Measurements from ENCODE around the gene GFI1B.
"Not testable (repeated sequence)": the region's sequence is repeated elsewhere in the genome, so short reads cannot be mapped to it uniquely, and the experiment has no call there.

Gene GFI1B

DNA sequence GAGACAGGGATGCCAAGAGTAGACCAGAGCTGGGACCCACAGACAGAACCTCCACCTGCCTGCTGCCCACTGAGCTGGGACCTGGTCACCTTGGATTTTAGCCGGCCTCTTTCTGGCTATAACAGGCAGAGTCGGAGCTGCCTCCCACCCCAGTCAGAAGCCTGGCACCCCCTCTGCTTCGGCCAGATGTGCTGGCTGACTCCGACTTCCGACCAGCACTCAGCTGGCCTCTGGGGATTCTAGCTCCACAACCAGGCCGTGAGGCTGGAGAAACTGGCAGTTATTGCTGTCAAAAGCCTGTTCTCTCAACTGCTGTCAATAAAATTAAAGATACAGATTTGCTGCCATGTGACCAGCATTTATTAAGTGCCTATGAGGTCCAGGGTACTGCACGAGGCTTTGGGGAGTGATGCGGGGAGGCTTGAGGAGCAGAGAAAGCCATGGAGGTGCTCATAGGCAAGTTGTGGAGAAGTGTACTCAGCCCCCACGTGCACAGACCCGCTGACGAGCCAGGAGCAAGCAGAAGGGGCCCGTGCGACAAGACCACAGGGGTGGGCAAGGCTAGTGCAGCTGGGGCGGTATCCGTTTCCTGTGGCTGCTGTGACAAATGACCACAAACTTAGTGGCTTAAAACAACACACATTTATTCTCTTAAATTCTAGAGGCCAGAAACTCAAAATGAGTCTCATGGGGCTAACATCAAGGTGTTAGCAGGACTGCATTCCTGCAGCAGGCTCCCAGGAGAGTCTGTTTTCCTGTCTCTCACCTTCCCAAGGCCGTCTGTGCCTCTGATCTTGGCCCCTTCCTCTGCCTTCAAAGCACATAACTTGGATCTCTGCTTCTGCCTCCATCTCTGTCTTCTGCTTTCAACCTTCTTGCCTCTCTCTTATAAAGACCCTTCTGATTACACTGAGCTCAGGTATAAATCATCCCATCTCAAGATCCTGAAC lies 13.1 kb downstream of the GFI1B start:
- no peak for DNase-seq (ENCODE audit: low spot score)

DNA sequence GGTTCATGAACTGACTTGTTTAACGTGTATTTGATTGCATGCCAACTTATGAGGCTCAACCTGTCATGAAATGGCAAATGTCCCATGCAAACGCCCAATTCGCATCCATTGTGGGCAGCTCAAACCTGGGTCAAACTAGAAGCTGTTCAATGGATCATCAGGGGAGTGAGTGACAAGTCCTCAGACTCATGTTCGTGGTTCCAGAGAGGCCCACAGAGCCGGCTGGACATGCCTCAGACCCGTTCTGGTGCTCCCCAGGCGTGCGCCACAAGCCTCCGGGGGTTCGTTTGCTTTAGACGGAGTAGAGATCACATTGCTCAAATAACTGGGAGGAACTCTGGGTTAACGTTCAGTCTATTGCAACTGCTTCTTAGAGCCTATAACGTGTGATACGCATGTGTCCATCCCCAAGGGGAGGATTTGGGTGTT lies 15.0 kb downstream of the GFI1B start:
- no peak for DNase-seq (ENCODE audit: low spot score)

DNA sequence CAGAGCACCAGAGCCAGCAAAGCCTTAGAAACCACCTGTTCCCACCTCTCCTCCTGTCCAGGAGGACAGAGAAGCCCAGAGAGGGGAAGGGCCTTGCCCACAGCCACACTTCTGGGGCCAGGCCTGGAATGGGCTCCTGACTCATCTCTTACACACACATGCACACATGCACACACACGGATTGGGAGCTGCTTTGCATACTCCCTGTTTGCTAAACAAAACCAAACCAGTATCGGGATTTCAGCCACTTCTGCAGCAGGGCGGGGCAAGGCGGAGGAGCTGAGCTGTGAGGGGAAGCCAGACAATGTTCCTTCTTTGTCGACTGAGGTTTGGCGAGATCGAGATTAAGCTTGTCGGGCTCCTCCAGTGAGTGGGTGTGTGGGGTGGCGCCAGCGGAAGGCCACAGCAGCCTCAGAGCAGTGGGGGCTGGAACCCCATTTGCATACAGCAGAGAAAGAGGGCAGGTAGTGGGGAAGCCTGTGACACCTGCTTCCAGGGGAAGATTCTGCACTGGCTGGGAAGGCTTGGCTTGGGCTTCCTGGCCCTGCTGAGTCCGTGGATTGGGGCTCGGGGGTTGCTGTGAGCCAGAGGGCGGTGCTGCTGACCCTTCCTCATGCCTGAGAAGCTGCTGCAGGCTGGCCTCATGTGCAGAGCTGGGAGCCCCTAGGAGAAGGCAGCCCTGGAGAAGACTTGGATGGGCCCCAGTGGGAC lies 16.1 kb downstream of the GFI1B start:
- no peak for DNase-seq (ENCODE audit: low spot score)

DNA sequence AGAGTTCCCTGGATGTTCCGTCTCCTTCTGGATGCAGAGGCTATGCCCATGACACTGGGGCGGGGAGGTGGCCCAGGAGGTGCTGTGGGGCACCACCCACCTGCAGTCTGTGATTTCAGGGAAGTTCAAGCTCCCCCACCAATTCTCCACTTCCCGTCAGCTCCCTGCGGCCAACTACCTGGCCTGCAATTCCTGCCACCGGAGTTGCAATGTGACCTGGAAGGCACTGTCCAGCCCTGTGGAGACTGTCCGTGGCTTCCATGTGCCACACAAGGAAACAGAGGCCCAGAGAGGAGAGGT lies 16.6 kb downstream of the GFI1B start:
- DNase-seq (ENCODE audit: low spot score), result no peak

DNA sequence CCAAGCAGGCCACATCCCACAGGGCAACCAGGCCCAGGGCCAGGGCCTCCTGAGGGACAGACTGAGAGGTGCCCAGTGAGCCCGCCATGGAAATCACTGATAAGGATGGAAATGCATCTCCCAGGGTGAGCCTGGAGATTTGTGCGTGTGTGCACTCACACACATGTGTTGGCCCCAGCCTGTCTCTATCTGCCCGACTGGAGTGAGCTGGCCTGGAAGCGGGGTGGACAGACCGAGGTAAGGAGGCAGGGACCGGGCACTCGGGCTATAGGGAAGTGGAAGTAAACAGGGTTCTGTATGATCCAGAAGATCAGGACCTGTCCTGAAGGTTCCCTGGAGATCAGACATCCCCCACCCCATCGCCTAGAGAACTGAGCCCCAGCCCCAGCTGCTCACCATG lies 17.4 kb downstream of the GFI1B start:
- DNase-seq (ENCODE audit: low spot score), result no peak

DNA sequence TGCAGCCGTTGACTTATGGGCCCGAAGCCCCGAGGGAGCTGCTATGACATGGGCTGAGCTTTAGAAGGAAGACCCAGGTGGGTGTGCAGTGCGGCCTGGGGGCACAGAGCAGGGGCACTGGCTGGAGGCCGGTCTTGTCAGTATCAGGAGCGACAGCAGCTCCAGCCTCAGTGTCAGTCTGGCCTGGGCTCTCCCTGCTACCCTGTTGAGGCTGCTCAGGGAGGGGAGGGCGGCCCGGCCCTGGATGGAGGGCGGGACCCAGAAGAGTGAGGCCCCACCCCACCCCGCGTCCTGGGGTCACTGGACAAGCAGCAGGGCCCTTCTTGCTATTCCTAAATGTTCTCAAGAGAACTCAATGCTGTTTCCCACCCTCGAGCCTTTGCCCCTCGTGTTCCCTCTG lies 18.0 kb downstream of the GFI1B start:
- no peak for DNase-seq (ENCODE audit: low spot score)

DNA sequence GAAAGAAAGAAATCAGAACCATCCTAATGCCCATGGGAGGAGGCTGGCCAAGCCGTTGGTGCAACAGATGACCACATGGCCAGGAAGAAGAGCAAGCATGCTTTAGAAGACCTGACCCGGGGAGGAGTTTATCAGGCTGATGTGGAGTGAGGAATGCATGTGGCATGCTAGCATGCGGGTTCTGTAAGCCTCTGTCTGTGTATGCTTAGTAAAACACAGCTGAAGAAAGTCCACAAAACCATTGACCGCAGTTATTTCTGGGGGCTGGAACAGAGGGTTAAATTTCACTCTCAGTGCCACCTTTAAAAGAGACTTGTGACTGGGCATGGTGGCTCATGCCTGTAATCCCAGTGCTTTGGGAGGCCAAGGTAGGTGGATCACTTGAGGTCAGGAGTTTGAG lies 19.1 kb downstream of the GFI1B start:
- DNase-seq (ENCODE audit: low spot score), result no peak

DNA sequence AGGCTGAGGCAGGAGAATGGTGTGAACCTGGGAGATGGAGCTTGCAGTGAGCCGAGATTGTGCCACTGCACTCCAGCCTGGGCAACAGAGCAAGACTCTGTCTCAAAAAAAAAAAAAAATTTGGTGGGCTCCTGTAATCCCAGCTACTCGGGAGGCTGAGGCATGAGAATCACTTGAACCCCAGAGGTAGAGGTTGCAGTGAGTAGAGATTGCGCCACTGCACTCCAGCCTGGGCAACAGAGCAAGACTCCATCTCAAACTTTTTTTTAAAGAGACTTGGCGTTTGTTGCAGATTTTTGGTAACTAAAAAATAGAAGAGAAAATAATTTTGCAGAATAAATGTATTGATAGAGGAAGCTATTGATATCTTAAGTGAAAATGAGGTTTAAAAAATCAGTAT lies 19.7 kb downstream of the GFI1B start:
- not testable (repeated sequence) for DNase-seq (ENCODE audit: low spot score)

DNA sequence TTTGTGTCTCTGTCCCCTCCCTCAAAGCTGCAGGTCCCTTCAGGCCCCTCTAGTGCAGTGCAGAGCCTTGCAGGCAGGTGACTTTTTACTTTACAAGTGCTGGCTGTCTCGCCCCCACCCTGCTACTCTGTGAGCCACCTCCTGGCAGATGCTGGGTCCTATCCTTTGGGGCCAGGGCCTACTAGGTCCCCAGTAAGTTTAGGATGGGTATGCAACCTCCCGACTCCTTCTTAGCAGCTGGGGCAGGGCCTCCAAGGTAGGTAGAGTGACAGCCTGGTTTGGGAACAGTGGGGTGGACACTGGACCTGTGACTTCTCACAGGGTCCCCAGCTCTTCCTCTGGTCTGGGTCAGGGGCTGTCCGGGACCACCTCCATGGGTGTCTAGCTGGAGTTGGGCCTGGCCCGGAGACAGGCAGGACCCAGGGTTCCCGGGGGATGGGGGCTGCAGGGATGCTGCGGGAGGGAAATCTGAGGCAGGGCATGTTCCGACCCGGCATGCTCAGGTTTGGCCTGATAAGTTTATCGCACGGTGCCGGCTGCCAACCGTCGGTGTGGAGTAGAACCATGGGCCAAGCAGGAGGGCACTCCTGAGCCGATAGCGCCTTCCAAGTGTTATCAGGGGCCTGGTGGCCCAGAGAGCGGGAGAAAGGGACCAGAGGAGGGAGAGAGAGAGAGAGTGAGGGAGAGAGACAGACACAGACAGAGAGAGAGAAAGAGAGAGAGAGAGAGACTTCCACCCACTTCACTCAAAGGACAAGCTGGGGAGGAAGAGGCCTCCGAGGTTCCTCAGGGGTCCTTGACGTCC lies 20.5 kb downstream of the GFI1B start:
- no peak for DNase-seq (ENCODE audit: low spot score)

DNA sequence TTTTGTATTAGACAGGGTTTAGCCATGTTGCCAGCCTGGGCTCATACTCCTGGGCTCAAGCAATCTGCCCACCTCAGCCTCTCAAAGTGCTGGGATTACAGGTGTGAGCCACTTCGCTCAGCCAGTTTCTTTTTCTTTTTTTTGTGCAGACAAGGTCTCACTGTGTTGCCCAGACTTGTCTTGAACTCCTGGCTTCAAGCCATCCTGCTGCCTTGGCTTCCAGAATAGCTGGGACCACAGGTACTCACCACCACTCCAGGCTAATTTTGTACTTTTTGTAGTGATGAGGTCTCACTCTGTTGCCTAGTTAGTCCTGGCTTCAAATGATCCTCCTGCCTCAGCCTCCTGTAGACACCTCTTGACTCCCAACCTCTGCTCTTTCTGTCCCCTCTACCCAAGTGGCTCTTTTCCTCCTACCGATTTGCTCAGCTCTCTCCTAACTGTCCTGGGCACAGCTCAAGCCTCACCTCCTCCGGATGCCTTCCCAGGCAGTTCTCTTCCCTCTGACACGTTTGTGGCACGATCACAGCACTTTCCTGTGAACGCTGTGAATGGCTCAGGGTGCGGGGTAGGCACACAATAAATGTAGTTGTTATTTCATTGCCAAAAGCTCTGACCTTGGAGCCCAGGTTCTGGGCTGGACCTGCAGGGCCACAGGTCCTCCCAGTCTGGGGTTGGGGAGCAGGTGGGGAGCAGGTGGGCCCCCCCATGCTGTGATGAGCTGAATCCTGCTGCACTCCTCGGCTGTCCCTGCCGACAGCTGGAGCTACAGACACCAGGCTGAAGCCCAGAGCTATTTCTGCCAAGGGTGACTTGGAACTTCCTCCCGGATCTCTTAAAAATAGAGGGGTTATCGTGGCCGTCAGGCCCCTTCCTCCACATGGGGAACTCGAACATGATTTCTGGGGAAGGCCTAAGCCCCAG lies 23.9 kb downstream of the GFI1B start:
- no peak for DNase-seq (ENCODE audit: low spot score)

DNA sequence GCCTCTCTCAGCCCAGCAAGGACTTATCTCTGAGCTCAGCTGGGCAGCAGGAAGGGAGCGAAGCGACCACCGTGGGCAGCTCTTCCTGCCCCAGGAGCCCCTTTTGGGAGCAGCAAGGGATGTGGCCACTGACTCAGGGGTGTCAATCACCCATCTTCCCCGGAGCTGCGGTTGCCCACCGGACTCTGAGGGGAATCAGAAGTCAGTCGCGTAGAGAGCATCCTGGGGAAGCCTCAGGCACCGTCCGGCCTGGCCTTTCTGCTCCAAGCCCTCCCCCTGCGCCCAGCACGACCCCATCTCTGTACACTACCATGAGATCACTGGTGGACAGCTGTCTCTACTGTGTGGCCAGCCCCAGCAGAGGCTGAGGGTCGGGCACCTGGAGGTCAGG lies 24.6 kb downstream of the GFI1B start:
- no peak for DNase-seq (ENCODE audit: low spot score)

DNA sequence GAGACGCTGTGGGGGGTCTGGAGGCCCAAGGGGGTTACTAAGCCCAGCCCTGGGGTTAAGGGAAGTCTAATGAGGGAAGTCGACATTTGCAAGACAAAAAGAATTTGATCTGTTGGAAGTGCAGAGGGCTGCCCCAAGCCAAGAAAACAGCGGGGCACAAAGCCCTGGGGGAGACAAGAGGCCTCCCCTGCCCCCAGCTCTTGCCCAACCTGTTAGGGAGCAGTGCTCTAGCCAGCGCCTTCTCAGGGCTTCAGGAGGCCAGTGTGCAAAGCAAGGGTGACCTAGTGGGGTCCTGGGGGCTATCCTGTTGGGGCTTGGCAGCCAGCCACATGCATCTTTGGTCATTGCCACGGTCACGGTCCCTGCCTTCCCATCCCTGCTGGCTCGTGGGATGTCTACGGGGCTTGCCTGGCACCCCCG lies 25.2 kb downstream of the GFI1B start:
- no peak for DNase-seq (ENCODE audit: low spot score)

DNA sequence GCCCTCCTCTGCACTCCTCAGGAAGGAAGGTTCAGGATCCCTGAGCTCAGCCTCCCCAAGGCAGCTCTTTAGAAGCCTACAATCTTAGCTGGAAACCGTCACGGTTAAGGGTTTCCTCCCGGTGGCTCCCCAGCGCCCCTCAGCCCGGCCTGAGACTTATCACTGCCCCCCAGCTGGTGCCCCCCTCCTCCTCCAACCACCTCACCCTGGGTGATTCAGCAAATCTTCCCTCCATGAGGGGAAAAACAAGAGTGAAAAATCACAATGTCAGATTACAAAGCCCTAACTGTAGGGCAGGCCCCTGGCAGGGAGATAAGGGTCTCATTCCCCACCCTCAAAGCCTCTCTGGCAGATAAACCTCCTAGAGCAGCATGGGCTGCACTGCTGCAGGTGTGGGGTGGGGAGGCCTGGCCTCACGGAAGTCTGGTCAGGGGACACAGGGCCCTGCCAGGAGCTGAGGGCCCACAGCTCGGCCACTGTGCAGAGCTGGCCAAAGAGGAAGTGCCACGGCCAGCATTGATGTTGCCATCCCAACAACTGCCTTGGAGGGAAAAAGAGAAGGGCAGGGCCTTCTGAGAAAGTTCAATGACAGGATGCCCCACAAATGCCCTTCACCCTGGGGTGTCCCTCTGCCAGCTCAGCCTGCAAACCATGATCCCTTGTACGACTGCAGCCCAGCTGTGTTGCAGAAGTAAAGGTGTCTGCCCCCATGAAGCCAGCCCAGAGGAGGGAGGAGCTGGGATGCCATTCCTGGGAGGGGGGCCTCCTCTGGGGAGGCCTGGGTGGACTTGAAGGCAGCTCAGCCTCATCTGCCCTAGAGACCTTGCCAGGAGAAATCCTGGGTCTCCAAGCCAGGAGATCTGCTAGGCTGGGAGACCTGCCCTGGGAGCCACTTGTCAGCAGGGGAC lies 25.9 kb downstream of the GFI1B start:
- DNase-seq (ENCODE audit: low spot score), result no peak

DNA sequence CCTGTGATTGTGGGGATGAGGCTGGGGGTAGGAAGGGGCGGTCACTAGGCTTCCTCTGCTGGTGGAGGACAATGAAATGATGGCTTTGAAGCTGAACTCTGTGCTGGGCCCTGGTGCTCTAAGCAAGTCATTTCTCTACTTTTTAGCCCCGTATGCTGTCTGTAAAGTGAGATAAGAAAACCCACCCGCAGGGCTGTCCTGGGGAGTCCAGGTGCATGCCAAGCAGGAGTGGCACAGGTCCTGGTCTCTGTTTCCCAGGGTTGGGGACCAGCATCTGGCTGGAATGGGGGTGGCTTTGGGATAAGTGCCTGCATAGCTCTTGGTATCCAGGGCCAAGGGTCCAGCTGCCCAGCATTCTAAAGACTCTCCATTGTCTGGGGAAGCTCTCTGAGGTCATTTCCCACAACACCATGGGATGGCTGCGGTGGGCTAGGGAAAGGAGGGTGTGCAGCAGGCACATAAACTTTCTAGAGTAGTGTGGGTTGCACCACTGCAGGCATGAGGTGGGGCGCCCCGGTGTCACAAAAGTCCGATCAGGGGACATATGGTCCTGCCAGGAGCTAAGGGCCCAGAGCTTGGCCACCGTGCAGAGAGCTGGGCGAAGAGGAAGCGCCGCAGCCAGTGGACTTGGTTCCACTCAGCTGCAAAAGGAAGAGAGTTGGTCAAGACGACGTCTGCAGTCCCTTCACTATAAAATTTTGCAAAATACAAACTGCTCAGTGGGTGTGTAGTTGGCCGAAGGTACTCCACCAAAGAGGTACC lies 26.7 kb downstream of the GFI1B start:
- DNase-seq (ENCODE audit: low spot score), result no peak

DNA sequence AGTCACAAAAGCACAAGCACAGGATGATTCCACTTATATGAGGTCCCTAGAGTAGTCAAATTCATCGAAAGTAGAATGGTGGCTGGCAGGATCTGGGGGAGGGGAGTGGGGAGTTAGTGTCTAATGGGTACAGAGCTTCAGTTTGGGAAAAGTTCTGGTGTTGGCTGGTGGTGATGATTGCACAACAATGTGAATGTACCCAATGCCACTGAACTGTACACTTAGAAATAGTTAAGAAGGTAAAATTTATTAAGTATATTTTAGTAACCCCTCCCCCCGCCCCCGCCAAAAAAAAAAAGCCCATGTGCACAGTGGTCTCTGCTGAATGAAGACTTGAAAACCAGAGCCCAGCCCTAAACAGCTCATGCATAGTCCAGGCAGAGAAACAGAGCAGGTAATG lies 27.5 kb downstream of the GFI1B start:
- no peak for DNase-seq (ENCODE audit: low spot score)

DNA sequence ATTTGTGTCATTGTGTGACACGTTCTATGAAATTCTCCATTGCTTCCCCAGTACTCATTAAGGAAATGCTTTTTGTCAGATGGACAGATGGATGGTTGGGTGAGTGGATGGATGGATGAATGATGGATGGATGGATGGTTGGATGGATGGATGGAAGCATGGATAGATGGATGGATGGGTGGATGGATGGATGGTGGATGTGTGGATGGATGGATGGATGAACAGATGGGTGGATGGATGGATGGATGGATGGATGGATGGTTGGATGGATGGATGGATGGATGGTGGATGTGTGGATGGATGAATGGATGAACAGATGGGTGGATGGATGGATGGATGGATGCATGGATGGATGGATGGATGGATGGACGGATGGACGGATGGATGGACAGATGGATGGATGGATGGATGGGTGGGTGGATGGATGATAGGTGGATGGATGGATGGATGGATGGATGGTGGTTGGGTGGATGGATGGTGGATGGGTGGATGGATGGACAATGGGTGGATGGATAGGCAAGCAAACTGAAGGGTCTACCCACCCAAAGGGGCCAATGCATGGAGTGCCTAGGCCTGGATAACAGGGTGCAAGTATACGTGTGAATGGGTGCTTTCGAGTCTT lies 28.3 kb downstream of the GFI1B start:
- no peak for DNase-seq (ENCODE audit: low spot score)

DNA sequence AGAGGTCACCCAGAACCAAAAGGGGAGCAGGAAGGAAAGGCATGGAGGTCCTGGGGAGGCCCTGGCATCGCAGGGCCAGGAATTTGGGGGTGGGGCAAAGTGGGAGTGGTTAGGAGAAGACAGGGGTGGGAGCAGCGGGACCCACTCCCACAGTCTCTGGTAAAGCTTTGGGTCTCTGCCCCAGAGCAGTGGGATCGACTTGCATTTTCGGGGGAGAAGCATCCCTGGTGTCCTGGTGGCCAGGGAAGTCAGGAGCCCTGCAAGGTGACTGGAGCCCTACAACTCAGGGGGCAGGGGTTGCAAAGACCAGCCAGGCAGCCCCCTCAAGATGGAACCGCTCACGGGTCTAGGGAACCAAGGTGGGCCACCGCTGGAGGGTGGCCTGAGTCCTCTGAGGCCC lies 29.9 kb downstream of the GFI1B start:
- no peak for DNase-seq (ENCODE audit: low spot score)

DNA sequence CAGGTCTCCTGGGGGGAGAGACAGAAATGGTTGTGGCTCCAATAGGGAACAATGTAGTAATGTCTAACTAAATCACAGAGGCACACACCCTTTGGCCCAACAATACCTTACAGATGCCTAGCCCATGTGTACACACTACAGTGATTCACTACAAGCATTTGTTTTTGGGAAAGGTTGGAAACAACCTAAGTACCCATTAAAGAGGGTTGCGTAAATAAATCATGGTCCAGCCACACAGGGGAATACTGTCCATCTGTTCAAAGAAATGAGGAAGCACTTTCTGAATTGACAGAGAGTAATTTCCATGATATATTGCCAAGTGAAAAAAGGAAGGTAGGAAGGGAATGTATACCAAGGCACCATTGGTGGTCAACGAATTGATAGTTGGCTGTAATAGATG lies 30.3 kb downstream of the GFI1B start:
- no peak for DNase-seq (ENCODE audit: low spot score)

DNA sequence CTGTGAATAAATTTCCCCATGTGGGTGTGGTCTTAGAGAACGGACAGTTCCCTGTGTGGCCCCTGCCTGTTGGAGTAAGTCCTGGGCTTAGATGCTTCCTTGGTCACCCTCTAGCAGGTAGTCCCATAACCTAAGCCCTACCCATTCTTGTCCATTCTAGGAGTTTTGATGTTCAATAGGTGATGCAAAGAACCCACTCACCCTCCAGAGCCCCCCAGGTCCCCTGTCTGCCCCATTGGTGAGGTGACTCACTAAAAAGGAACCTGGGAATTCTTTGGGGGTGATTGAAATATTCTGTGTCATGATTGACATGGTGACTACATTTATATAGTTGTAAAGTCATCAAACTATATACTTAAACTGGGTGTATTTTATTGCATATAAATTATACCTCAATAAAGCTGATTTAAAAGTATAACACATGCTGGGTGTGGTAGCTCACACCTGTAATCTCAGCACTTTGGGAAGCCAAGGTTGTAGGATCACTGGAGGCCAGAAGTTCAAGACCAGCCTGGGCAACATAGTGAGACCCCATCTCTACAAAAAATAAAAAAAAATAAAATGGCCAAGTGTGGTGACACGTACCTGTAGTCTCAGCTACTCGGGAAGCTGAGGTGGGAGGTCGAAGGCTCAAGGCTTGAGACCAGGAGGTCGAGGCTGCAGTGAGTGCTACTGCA lies 31.6 kb downstream of the GFI1B start:
- DNase-seq (ENCODE audit: low spot score), result no peak

All from LoVo (cell line).